Body of pancreas (tissue), 4 donors: ENCODE data around the gene ZNF574. TPM values are rescaled to one million over a fixed set of nuclear protein-coding genes. Genes with fewer than 3 reads are reported as not detected.

Experiments used
- ATAC-seq: fragments of 150-250 bp; one replicate; pipeline ENCODE4 v1.9.1; 2016
- DNase-seq, 4 donors: peaks; one replicate each; pipeline ENCODE4 v3.0.0-alpha.2; 2019
- H3K27ac ChIP-seq, 4 donors: fragments of 200-600 bp; sonication (generic); 1 replicate in 3 of 4; 2 replicates in 1 of 4; pipeline versions ENCODE4 v1.5.1 to v1.6.1; 2016 to 2019; ENCODE audit warnings: mild to moderate bottlenecking in 1 of 4, mixed read lengths in 1 of 4, moderate library complexity in 1 of 4
- H3K27me3 ChIP-seq, 2 donors: fragments of 200-600 bp; sonication (generic); one replicate each; pipeline ENCODE4 v1.6.0; 2016; ENCODE audit warnings: mild to moderate bottlenecking in 1 of 2
- H3K36me3 ChIP-seq, 2 donors: fragments of 200-600 bp; sonication (generic); replicated peaks in 1 of 2; 2 replicates each; pipeline ENCODE4 v1.5.1; 2016; ENCODE audit warnings: low read depth in 2 of 2; ENCODE audit not compliant: insufficient read depth in 1 of 2
- H3K4me1 ChIP-seq: fragments of 200-600 bp; sonication (generic); one replicate; pipeline ENCODE4 v1.6.0; 2016
- H3K4me3 ChIP-seq, 2 donors: fragments of 200-600 bp; sonication (generic); 1 replicate in 1 of 2; 2 replicates in 1 of 2; pipeline ENCODE4 v1.5.1; 2016 to 2019
- H3K9me3 ChIP-seq, 3 donors: fragments of 200-600 bp; sonication (generic); 1 replicate in 2 of 3; 2 replicates in 1 of 3; pipeline ENCODE4 v1.5.1; 2016
- POLR2A ChIP-seq, 3 donors: fragments of 450-650 bp; IDR thresholded peaks; one replicate each; pipeline ENCODE4 v1.6.1; 2016; ENCODE audit warnings: antibody characterized with exemption in 3 of 3, mild to moderate bottlenecking in 2 of 3
- WGBS, 2 donors: methylation state at CpG; one replicate each; pipeline ENCODE4 v1.1.5; 2017; 5-methylcytosine and 5-hydroxymethylcytosine counted together
- intact Hi-C: fragments of 100-400 bp; cut with DNase I; formaldehyde crosslinking; loops from one replicate; pipeline ENCODE4 v1.15.1; 2023
- total RNA-seq, 2 donors: library from RNA; depleted of rRNA; stranded (reverse); fragments of >200 nt; gene quantifications; one replicate each; pipeline ENCODE4 v1.1.0, GENCODE V29; 2016
- TF ChIP-seq, protein P1 (sequence below), 7 experiments: fragments of 450-650 bp in 4 of 7; fragments of 200-600 bp in 3 of 7; sonication (generic) in 3 of 7; IDR thresholded peaks; one replicate each; pipeline ENCODE4 v1.5.1; 2016 to 2019; ENCODE audit warnings: antibody characterized with exemption in 7 of 7

ZNF574 gene
- total RNA-seq, 2 donors from 2014 or later, result 8.6 to 14.2 TPM

- Histone ChIP-seq H3K4me1 (no peaks in the 10 kb centered on the region), H3K27me3 (no peaks in the 10 kb centered on the region), H3K36me3 (no peaks in the 10 kb centered on the region), H3K4me3 (no peak overlapping the region), H3K27ac (no peak overlapping the region), H3K9me3 (no peaks in the 10 kb centered on the region)
- no peak for DNase-seq
- intact Hi-C loops, result no loop called here
- ATAC-seq, result no peak
- 61 to 63% methylated on average over 7 of the region's 7 CpGs for WGBS, 2 donors
- TF ChIP-seq, protein P1, sequence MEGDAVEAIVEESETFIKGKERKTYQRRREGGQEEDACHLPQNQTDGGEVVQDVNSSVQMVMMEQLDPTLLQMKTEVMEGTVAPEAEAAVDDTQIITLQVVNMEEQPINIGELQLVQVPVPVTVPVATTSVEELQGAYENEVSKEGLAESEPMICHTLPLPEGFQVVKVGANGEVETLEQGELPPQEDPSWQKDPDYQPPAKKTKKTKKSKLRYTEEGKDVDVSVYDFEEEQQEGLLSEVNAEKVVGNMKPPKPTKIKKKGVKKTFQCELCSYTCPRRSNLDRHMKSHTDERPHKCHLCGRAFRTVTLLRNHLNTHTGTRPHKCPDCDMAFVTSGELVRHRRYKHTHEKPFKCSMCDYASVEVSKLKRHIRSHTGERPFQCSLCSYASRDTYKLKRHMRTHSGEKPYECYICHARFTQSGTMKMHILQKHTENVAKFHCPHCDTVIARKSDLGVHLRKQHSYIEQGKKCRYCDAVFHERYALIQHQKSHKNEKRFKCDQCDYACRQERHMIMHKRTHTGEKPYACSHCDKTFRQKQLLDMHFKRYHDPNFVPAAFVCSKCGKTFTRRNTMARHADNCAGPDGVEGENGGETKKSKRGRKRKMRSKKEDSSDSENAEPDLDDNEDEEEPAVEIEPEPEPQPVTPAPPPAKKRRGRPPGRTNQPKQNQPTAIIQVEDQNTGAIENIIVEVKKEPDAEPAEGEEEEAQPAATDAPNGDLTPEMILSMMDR (IDR thresholded peaks at IDR 0.05), result no peak
- no peak for TF ChIP-seq POLR2A (IDR thresholded peaks at IDR 0.05)
These were observed 18.1 kb upstream of the ZNF574 start for GRCh38 chr19:42057846-42058245.

DNA sequence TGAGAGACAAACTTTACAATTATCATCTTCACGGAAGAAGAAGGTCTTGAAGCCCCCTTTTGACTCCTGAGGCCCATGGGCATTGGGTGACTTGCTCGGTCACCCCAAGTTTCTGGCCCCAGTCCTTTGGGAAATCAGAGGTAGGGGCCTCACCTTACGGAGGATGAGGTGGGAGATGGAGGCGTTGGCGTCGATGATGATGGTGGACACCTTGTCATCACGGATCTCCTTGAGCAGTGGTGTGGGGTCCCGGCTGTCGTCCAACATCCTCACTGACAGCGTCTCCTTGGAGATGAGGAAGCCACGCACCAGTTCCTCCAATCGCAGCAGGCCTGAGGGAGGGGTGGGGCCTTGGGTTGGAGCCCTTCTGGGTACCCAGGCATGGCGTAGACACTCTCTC is 16.8 kb upstream of the ZNF574 start:
- no peak overlapping the region for H3K27ac ChIP-seq
- ATAC-seq (no peak), DNase-seq (no peak)
- no peaks in the 10 kb centered on the region for H3K36me3 ChIP-seq
- no peaks in the 10 kb centered on the region for H3K4me1 ChIP-seq
- H3K27me3 ChIP-seq, result no peaks in the 10 kb centered on the region
- H3K9me3 ChIP-seq, result no peaks in the 10 kb centered on the region
- TF ChIP-seq POLR2A (IDR thresholded peaks at IDR 0.05), result no peak
- TF ChIP-seq, protein P1 (IDR thresholded peaks at IDR 0.05), result no peak
- WGBS, 2 donors, result 88 to 93% methylated on average over 6 to 13 of the region's 13 CpGs
- no peak overlapping the region for H3K4me3 ChIP-seq
- intact Hi-C loops, result no loop called here

- no peak for ATAC-seq
- intact Hi-C loops, result no loop called here
- H3K27ac ChIP-seq, result no peak overlapping the region
- no peak for DNase-seq
- no peak overlapping the region for H3K4me3 ChIP-seq
- no peaks in the 10 kb centered on the region for H3K9me3 ChIP-seq
- TF ChIP-seq, protein P1 (IDR thresholded peaks at IDR 0.05), result no peak
- TF ChIP-seq POLR2A (IDR thresholded peaks at IDR 0.05), result no peak
- no peaks in the 10 kb centered on the region for H3K27me3 ChIP-seq
- H3K4me1 ChIP-seq, result no peaks in the 10 kb centered on the region
- WGBS, 2 donors, result 82% methylated on average over 3 of the region's 3 CpGs
- H3K36me3 ChIP-seq, result no peaks in the 10 kb centered on the region
These were observed 15.8 kb upstream of the ZNF574 start for GRCh38 chr19:42060117-42060516.

GRCh38 chr19:42062381-42062780 is 13.6 kb upstream of the ZNF574 start:
- TF ChIP-seq POLR2A (IDR thresholded peaks at IDR 0.05), result no peak
- no peak for ATAC-seq

DNA sequence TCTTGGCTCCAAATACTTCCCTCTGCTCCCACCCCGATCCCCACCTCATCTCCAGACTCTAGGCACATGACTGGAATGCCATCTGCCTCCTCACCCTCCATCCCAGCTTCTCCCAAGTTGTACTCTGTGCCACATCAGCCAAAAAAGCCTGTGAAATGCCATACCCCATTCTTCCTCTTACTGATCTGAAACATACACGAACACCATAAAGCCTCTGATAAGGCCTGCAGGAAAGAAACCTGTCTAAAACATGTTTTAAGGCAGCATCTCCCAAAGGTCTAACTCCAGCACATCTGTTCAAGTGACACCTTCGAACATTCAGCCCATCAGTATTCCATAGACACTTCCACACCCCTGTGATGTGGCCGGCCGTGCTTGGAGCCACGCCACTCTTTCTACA is 11.5 kb upstream of the ZNF574 start:
- DNase-seq, result no peak
- no peaks in the 10 kb centered on the region for H3K36me3 ChIP-seq
- intact Hi-C loops, result no loop called here

More at GRCh38 chr19:42062381-42062780, 13.6 kb upstream of the ZNF574 start:
- Histone ChIP-seq H3K27ac (no peak overlapping the region), H3K4me3 (no peak overlapping the region), H3K36me3 (no peaks in the 10 kb centered on the region), H3K9me3 (no peaks in the 10 kb centered on the region), H3K27me3 (no peaks in the 10 kb centered on the region), H3K4me1 (no peaks in the 10 kb centered on the region)
- intact Hi-C loops, result no loop called here
- 87 to 91% methylated on average over 13 to 15 of the region's 16 CpGs for WGBS, 2 donors
- no peak for DNase-seq

More for the DNA sequence above, 11.5 kb upstream of the ZNF574 start:
- Histone ChIP-seq H3K27me3 (peaks cover 0 to 6% of the 10 kb centered on the region in 2 donors), H3K4me3 (no peak overlapping the region), H3K27ac (no peak overlapping the region), H3K9me3 (no peaks in the 10 kb centered on the region), H3K4me1 (no peaks in the 10 kb centered on the region)
- ATAC-seq, result no peak
- 75 to 83% methylated on average over 6 of the region's 6 CpGs for WGBS, 2 donors
- TF ChIP-seq, protein P1 (IDR thresholded peaks at IDR 0.05), result no peak
- no peak for TF ChIP-seq POLR2A (IDR thresholded peaks at IDR 0.05)
